ENCODE results near the gene KRT27. TPM values are rescaled to one million over a fixed set of nuclear protein-coding genes. Genes with fewer than 3 reads are reported as not detected.

KRT27 gene
- total and polyA plus RNA-seq, 2 experiments from 2014 or later = not detected

- TF ChIP-seq STAT1 (IDR thresholded peaks at IDR 0.05; ENCODE audit: unreplicated experiment) = no peak
- TF ChIP-seq CREB1 (CRISPR knock-in tag; IDR thresholded peaks at IDR 0.05; ENCODE audit: low read depth) = no peak
- no peak for TF ChIP-seq EZH2phosphoT487 (IDR thresholded peaks at IDR 0.05; ENCODE audit: unreplicated experiment)
- TF ChIP-seq NANOG (IDR thresholded peaks at IDR 0.05; ENCODE audit: borderline replicate concordance) = no peak
- TF ChIP-seq EZH2 (IDR thresholded peaks at IDR 0.05; ENCODE audit: low read depth, unreplicated experiment) = no peak
- no peak for TF ChIP-seq REST (IDR thresholded peaks at IDR 0.05; ENCODE audit: unreplicated experiment)
- TF ChIP-seq POLR2AphosphoS5 (IDR thresholded peaks at IDR 0.05; ENCODE audit: low read depth) = no peak
- TF ChIP-seq, protein P1, sequence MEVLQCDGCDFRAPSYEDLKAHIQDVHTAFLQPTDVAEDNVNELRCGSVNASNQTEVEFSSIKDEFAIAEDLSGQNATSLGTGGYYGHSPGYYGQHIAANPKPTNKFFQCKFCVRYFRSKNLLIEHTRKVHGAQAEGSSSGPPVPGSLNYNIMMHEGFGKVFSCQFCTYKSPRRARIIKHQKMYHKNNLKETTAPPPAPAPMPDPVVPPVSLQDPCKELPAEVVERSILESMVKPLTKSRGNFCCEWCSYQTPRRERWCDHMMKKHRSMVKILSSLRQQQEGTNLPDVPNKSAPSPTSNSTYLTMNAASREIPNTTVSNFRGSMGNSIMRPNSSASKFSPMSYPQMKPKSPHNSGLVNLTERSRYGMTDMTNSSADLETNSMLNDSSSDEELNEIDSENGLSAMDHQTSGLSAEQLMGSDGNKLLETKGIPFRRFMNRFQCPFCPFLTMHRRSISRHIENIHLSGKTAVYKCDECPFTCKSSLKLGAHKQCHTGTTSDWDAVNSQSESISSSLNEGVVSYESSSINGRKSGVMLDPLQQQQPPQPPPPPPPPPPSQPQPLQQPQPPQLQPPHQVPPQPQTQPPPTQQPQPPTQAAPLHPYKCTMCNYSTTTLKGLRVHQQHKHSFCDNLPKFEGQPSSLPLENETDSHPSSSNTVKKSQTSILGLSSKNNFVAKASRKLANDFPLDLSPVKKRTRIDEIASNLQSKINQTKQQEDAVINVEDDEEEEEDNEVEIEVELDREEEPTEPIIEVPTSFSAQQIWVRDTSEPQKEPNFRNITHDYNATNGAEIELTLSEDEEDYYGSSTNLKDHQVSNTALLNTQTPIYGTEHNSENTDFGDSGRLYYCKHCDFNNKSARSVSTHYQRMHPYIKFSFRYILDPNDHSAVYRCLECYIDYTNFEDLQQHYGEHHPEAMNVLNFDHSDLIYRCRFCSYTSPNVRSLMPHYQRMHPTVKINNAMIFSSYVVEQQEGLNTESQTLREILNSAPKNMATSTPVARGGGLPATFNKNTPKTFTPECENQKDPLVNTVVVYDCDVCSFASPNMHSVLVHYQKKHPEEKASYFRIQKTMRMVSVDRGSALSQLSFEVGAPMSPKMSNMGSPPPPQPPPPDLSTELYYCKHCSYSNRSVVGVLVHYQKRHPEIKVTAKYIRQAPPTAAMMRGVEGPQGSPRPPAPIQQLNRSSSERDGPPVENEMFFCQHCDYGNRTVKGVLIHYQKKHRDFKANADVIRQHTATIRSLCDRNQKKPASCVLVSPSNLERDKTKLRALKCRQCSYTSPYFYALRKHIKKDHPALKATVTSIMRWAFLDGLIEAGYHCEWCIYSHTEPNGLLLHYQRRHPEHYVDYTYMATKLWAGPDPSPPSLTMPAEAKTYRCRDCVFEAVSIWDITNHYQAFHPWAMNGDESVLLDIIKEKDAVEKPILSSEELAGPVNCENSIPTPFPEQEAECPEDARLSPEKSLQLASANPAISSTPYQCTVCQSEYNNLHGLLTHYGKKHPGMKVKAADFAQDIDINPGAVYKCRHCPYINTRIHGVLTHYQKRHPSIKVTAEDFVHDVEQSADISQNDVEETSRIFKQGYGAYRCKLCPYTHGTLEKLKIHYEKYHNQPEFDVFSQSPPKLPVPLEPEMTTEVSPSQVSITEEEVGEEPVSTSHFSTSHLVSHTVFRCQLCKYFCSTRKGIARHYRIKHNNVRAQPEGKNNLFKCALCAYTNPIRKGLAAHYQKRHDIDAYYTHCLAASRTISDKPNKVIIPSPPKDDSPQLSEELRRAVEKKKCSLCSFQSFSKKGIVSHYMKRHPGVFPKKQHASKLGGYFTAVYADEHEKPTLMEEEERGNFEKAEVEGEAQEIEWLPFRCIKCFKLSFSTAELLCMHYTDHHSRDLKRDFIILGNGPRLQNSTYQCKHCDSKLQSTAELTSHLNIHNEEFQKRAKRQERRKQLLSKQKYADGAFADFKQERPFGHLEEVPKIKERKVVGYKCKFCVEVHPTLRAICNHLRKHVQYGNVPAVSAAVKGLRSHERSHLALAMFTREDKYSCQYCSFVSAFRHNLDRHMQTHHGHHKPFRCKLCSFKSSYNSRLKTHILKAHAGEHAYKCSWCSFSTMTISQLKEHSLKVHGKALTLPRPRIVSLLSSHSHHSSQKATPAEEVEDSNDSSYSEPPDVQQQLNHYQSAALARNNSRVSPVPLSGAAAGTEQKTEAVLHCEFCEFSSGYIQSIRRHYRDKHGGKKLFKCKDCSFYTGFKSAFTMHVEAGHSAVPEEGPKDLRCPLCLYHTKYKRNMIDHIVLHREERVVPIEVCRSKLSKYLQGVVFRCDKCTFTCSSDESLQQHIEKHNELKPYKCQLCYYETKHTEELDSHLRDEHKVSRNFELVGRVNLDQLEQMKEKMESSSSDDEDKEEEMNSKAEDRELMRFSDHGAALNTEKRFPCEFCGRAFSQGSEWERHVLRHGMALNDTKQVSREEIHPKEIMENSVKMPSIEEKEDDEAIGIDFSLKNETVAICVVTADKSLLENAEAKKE (CRISPR knock-in tag; IDR thresholded peaks at IDR 0.05) = no peak
- no peak for TF ChIP-seq ZNF331 (CRISPR knock-in tag; IDR thresholded peaks at IDR 0.05; ENCODE audit: low read depth)
- no peak for TF ChIP-seq JUNB (IDR thresholded peaks at IDR 0.05; ENCODE audit: unreplicated experiment)
- no peak for TF ChIP-seq CTCF (conservative IDR thresholded peaks at IDR 0.05; ENCODE audit: low read depth in 2 of 2)
- TF ChIP-seq, protein P2, sequence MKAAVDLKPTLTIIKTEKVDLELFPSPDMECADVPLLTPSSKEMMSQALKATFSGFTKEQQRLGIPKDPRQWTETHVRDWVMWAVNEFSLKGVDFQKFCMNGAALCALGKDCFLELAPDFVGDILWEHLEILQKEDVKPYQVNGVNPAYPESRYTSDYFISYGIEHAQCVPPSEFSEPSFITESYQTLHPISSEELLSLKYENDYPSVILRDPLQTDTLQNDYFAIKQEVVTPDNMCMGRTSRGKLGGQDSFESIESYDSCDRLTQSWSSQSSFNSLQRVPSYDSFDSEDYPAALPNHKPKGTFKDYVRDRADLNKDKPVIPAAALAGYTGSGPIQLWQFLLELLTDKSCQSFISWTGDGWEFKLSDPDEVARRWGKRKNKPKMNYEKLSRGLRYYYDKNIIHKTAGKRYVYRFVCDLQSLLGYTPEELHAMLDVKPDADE (IDR thresholded peaks at IDR 0.05) = no peak
- TF ChIP-seq ZNF114 (CRISPR knock-in tag; IDR thresholded peaks at IDR 0.05) = no peak
- no peaks in the 10 kb centered on the region for H3K79me2 ChIP-seq (replicated peaks; ENCODE audit: insufficient read depth)
- H2AFZ ChIP-seq = no peak overlapping the region
- H3K36me3 ChIP-seq (ENCODE audit: insufficient read depth) = no peaks in the 10 kb centered on the region
- no peak overlapping the region for H3K4me2 ChIP-seq
- no peak overlapping the region for H3K27ac ChIP-seq (ENCODE audit: low read depth)
- Mint-ChIP-seq H3K36me3 (ENCODE audit: low read depth) (no peaks in the 10 kb centered on the region), H3K4me3 (no peak overlapping the region), H3K27me3 (ENCODE audit: insufficient read depth, low read depth, poor library complexity) (no peaks in the 10 kb centered on the region), H3K27ac (no peak overlapping the region), H3K9me3 (0 out of 3 replicates have a peak, but pooled peaks cover 4% of the 10 kb centered on the region), H3K4me1 (no peaks in the 10 kb centered on the region)
- no peak for ATAC-seq
- H3K27me3 ChIP-seq (ENCODE audit: insufficient read depth) = peaks cover 30% of the 10 kb centered on the region; the same call in 1 of the 2 replicates
- H4K20me1 ChIP-seq (replicated peaks; ENCODE audit: insufficient read depth) = no peaks in the 10 kb centered on the region
- DNase-seq (ENCODE audit: low spot score) = no peak
- H3K4me3 ChIP-seq = no peak overlapping the region
- H3K4me1 ChIP-seq (ENCODE audit: insufficient read depth) = no peaks in the 10 kb centered on the region
- no peaks in the 10 kb centered on the region for H3F3A ChIP-seq (replicated peaks; ENCODE audit: low read depth)
- no peaks in the 10 kb centered on the region for H3K9me2 ChIP-seq (ENCODE audit: insufficient read depth)
These were observed 27.5 kb upstream of the KRT27 start for GRCh38 chr17:40809721-40810421.
